GM18499 (cell line): ENCODE results near the gene LRP1B.
A peak's percentile ranks its signal among the peaks of the same experiment; 100 is the strongest.

Experiments used
- ATAC-seq: cut with Tn5 transposase; IDR thresholded peaks from one replicate; pipeline ENCODE4 v1.9.1; 2021; ENCODE audit warnings: moderate number of reproducible peaks; ENCODE audit not compliant: insufficient read depth, unreplicated experiment

LRP1B gene

DNA sequence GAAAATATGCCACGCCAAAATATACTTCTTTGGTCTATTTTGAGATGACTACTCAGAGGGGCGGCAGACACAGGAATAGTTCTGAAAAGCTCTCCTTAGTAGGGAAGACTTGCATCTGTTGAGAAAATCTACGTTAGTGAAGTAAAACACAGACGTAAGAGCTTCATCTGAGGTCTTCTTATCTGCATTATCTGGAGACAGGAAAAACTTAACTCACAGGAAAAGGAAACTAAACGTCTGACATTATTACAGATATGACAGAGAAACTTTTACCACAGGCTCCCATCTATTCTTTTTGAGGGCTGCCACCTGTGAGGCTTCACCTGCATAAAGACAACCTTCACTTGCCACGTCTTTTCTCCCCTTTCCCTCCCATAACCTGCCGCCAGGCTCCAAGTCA is 1295.7 kb downstream of the LRP1B start:
- ATAC-seq, result no peak

DNA sequence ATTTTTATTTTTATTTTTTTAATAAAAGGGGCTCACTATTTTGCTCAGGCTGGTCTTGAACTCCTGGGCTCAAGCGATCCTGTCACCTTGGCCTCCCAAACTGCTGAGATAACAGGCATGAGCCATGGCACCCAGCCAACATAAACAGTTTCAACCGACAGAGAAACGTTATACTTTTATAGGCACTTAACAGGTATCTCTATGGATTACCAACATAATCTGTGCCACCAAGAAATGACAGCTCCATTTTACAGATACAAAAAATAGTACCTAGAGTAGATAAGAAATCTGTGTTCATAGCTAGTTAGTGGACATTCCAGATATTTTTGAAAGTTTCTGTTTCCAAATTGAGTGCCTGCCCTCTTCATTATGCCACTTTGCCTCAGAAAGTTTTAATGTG is 1316.7 kb downstream of the LRP1B start:
- ATAC-seq, result no peak

DNA sequence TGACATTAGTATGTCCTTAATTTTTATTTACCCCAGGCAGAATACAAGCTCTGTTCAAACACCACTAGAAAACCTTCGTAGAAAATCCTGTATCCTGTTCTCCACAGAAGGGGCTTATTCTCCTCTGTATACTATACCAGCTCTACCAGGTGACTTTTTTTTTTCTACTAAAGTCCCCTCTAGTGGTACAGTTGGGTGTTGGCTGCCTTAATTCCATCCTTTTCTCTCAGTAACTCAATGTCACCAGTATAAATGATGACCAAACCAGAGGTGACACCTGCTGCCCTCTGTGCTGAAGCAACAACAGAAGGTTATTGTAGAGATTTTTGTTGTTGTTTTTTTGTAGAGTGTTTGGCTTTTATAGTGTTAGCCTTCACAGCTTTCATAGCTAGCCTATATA is 1322.0 kb downstream of the LRP1B start:
- no peak for ATAC-seq

DNA sequence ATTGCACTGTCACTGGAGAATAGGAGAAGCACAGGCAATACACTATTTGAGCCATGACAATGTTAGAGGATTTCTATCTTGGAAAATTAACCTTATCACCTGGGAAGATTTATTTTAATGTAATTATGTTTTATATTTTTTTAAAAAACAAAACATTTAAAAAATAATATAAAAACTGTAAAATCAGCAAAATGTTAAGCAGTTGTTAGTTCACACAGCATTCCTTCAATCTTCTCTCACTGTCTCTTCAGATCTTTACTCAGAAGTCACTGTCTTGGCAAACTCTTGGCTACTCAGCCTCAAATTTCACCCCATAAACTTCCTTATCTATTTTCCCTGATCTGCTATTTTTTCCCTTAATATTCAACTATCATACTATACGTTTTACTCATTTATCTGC is 1322.6 kb downstream of the LRP1B start:
- ATAC-seq, result no peak

DNA sequence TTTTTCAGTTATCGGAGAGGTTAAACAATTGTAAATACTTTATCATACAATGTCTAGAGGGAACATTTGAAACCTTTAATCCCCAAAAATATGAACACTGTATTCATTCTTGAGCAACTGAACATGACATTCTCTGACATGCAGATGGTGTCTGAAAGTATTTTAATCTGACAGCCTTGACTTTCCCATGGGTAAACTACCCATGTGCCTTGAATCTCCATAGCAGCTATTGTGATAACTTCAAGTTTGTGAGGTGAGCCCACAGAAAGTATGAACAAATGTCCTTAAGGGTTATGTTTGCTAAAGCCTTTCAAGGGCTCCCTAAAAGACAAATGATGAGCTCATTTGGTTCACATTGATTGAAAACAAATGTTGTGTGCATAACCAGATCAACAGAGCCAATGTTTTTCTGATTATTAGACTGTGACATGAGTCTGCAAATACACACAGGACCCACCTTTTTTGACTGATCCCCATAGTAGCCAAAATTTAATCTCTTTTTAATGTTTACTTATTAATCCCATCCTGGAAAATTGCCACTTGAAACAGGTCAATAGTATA is 1326.0 kb downstream of the LRP1B start:
- ATAC-seq, result no peak

DNA sequence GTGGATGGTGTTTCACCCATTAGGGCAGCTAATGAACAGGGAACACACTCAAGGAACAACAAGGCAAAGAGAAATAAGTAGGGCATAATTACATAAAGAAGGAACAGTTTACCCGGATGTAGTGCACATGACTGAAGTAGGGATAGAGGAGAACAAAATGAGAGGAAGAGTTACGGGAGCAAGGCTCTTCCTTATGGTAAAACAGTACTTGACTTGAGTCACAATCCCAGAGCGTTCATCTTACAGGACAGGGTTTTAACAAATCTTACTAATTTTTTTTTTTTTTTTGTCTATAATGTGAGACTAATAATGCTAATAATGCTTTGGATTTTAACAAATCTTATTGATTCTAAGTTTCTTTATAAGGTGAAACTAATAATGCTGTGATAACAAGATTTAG is 1329.5 kb downstream of the LRP1B start:
- ATAC-seq, result no peak

DNA sequence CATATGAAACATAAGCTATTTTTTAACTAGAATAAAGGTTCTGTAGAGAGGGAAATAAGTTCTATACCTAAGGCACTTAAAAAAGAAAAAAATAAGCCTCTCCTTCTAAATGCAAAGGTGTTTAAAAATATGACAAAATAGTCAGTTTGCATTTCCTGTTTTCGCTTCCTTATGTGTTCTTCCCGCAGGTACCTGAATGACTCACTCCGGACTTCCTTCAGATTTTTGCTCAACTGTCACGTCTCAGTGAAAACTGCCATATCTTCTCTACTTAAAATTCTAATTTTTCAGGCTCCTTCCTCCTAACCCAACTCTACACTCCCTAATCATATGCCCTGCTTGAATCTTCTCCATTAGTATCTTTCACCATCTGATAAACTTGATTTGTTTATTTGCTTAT is 1333.1 kb downstream of the LRP1B start:
- peak; percentile 98 for ATAC-seq

DNA sequence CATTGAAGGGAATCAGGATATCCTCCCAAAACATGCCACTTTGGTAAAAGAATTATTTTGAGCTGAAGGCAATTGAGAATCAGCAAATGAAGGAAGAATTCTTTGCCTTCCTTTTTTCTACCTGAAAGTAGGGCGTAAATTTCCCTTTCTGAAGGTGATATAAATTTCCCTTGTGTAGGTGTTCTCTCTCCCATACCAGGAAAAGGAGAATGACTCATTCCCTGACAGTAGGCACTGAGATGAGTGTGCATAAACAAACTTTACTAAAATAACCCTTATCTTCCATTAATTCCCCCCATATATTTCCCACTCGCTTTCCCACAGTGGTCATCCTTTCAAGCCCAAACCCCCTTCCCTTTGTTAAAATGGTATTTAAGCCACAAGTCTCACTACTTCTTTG is 1339.0 kb downstream of the LRP1B start:
- ATAC-seq, result no peak

DNA sequence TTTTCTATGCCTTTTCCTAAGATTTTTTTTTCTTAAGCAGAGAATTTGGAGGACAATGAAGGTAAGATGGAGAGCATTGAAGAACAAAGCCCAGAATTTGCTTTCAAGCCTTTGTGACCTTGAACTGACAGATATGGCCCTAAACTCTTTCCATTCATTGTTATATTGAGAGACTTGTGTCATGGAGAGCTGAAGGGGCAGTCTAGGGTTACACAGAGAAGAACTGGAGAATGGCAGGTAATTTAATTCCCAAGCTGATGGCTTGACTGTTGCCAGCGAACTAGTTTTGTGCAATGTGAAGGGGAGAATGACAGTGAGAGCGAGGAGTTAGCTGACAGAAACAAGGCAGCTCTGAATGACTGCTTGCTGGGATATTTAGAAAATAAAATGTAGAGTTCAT is 1344.2 kb downstream of the LRP1B start:
- ATAC-seq, result no peak

DNA sequence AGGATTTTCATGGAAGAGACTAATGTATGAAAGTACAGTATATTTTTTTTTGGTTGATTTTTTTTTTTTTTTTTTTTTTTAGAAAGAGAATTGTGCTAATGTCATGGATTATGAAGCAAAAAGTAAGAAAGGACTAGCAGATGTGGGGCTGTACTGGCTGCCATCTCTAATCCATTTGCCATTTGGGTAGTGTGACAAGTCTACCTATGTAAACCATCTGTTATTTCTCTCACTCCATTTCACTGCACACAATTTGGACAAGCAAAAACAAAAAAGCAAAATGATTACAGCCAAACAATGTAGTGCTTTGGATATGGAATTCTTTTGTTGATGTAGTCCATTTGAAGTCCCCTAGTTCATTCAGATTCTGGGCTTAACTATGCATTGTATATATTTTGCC is 1355.4 kb downstream of the LRP1B start:
- no peak for ATAC-seq

DNA sequence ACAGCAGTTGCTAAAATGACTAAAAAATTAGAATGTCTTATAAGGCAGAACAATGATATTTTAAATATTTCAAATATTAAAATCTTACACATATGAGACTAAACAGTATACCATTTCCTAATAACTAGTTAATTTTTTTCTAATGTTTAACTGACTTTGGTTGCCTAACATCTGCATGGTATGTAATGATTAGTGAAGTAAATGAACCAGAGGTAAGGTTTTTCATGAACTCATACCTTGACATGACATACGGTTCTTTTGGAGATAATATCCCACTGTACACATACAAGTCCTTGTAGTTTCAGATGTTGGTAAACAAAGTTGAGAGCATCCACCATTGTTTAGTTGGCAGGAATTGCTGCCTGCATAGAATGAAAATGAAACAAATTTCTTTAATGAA is 1360.2 kb downstream of the LRP1B start:
- no peak for ATAC-seq

DNA sequence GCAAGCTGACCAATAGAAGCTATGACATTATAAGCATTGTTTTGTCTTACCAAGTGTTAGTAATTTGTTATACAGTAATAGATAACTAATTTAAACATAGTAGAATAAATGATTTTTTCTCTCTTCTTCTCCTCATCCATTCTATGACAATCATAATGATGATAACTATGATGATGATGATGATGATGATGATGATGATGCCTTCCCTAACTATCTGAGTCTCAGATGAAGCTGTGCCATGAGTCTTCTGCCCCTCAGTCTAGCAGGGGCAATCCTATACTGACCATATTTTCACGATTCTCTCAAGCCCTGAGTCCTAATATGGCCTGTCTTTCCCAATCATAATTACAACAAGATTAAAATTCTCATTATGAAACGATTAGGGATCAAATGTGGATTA is 1369.0 kb downstream of the LRP1B start:
- no peak for ATAC-seq

DNA sequence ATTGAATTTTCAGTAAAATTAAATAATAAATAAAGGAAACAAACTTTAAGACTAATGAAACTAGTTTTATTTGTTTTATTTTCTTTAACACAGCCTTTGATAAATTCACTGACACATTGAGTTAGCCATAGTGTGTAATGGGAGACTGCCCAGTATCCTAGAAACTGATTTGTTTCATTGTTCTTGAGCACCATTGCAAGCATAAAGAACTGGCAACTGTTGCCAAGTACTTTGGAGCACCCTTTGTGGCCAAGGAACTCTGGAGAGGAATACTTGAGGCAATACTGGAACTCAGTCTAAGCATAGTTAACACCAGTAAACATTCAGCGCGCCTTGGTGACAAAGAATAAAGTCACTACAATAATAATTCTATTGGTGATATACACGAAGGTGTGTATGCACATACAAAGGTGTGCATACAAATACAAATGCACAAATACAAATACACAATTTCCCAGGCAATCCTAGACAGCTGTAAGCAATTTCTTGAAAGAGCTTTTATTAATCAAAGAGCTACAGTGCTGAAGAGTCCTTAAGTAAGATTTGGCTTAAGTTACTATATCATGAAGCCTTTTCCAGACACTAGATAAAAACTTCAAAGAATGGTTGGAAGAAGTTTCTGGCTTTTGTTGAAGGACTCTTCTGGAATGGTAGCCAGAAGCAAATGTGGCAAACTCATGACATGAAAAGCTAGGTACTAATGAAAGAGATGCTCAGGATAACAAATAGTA is 1371.2 kb downstream of the LRP1B start:
- ATAC-seq, result no peak

DNA sequence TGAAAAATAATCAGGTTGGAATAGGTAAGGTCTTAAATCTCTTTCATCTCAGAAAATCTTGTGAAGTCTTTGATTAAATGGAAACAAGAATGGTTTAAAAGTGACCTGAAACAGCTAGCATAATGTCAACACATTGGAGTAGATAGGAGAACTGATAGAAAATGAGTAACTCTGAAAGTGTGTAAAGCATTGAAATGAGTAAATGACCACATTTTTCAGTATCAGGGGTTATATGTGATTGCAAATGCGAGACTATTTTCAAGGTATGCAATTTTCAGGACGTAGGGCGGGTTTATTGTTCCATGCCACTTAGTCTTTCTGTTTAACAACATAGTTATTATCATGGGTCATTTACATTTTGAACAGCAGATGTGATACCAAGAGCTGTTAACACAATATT is 1383.2 kb downstream of the LRP1B start:
- ATAC-seq, result peak; percentile 98

DNA sequence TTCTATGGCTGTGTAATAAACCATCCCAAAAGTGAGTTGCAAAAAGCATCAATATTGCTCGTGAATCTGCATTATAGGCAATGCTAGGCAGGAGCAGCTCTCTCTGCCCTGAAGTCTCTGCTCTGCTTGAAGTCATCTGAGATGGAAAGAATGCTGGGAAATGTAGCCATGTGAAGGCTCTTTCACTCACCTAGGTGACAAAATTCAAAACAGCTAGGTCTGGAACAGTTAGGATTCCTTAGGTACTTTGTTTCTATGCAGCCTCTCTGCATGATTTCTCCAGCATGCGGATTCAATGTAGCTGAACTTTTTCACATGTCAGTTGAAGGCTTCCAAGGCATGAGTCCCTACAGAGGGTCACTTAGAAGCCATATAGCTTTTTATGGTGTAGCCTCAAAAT is 1383.7 kb downstream of the LRP1B start:
- no peak for ATAC-seq

DNA sequence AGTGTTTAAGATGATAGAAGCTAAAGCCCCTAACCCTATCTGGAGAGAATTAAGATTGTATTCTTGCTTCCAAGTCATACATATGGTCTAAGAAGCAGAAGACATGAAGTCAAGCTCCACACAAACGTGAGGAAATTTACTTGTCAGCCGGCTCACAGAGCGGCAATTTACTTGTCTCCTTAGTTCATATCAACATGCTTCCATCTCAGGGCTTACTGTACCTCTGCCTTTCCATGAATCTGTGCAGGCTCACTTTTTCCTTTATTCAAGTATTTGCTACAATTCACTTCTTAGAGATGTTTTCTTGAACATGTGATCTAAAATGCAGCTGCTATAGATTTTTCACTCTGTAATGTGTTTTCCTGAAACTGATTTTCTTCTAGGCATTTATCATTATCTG is 1386.4 kb downstream of the LRP1B start:
- no peak for ATAC-seq

DNA sequence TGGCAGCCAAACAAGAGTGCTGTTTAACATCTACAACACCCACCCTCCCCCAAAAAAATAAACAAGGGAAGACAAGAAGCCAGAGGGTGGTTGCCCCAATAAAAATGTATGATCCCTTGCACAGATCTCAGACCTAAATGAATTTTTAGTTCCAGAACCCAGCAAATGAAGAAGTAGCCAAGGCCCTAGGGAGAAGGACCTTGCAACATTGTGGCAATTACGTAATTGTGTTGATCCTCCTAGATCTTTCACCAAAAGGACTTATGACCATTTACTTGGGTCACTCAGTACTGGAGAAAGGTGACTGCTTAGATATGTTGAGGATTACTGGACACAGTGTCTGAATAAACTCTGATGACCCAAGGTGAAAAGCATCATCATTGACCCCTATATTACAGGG is 1393.8 kb downstream of the LRP1B start:
- no peak for ATAC-seq

DNA sequence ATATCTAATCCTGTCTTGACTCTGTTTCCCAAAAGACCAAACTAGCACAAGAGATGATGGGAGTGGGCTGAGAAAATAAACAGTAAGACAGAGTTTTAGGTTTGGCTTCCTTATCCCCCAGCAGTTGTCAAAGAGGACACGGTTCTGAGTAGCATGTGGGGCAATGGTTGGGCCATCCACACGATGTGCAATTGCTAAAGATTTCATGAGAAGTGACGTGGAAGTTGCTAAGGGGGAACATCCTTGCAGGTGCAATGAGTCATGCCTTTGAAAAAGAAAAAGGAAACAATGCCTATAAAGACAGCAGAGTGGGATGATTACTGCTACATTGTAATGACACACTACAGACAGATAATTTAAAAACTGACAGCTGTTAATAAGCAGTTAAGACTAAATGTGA is 1395.8 kb downstream of the LRP1B start:
- no peak for ATAC-seq

DNA sequence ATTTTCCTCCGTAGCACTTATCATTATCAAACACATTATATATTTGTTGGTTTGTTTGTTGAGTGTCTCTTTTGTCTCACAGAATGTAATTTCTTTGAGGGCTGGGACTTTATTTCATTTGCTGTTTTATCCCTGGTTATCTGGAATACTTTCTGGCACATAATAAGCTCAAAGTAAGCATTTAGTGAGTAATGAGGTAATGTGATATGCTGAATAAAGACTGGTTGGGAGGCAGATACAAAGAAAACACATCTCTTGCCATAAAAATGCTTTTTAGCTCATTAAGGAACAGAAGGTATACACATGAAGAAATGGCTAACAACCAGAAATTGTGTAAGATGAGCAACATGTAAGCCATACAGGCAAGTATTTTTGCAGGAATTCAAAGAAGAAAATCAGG is 1411.8 kb downstream of the LRP1B start:
- ATAC-seq, result no peak

DNA sequence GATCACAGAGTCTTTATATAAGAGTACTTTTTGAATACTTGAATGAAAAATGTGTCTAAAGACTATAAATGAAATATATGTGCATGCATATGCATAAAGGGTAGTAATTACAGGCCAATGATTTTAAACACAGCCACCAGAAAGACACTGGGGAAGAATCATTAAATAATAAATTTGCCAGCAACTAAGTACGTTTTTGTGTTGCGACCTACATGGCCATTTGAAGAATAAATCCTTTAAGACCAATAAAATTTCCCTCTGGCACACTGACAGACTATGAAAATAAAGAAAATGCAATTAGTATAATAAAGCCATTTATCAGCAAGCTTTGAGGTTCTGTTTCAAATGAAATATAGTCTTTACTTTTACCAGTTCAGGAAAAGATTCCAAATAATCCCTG is 1413.3 kb downstream of the LRP1B start:
- ATAC-seq, result no peak

DNA sequence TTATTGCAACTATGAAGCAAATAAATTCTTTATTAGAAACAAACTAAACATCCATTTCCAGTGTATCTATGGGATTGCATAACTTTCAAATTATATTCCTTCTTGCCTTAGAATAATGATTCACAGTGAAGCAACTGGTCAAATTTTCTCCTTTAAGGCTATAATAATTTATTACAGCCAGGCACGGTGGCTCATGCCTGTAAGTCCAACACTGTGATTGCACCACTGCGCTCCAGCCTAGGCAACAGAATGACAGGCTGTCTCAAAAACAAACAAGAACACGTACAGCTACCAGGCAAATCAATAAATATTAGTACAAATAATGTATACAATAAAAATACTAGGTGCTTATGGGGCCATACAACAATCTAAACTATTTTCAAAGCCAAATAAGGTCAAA is 1416.2 kb downstream of the LRP1B start:
- ATAC-seq, result no peak

DNA sequence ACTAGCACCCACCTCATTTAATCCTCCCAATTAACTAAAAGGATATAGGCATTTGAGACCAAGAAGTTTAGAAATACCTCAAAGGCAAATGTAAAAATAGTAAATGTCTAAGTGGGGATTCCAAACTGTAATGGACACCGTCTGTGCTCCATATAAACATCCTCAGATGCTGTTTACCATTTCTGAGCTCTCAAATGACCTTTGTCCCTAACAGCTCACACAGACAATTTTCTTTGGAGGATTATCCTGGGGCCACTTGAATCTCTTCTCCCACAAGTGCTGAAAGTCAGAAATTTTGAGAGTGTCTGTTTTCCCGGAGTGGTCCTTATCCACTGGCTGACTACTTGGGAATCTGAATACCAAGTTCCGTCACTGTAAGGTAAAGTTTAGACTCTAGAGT is 1418.9 kb downstream of the LRP1B start:
- no peak for ATAC-seq

DNA sequence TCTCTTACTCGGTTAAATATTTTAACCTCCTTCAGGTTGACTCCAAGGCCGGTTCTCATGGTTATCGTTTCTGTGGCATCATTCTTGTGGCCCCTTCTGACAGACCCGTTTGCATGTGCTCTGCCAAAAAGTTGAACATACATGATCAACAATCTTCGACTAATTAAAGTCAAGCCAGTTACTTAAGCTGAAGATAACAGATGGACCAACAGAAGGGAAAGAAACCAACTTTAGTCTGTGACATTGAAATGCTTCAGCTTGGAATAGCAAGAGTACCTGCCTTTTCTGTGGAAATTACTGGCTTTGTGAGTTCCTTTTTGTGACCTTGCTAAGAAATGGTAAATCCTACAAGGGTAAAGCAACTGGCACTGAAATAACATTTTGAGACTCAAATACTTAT is 1429.1 kb downstream of the LRP1B start:
- no peak for ATAC-seq
